GM10248 (cell line): Measurements from ENCODE around the gene SLC27A6.
"Not testable (repeated sequence)": the region's sequence is repeated elsewhere in the genome, so short reads cannot be mapped to it uniquely, and the experiment has no call there.

Experiments used
- CTCF ChIA-PET: fragments of 300-600 bp; sonication (Branson Sonifier 250); formaldehyde crosslinking; extraction: SDS; loops from one replicate; lab custom pipeline; 2021; ENCODE audit warnings: antibody characterized with exemption; lab: Yijun Ruan, JAX
- POLR2A ChIA-PET: fragments of 350-650 bp; sonication (Branson Sonifier 250); formaldehyde crosslinking; extraction: SDS; loops from one replicate; lab custom pipeline; 2020; ENCODE audit warnings: antibody characterized with exemption; lab: Yijun Ruan, JAX
- DNase-seq: peaks from one replicate; pipeline ENCODE4 v3.0.0; 2012; ENCODE audit errors: extremely low spot score
- TF ChIP-seq, protein P1 (sequence below): IDR thresholded peaks from 2 replicates; pipeline ENCODE4 v1.5.1; 2012; ENCODE audit warnings: mild to moderate bottlenecking, low read depth; ENCODE audit errors: extremely low read depth, missing control alignments, control extremely low read depth

The SLC27A6 gene

DNA sequence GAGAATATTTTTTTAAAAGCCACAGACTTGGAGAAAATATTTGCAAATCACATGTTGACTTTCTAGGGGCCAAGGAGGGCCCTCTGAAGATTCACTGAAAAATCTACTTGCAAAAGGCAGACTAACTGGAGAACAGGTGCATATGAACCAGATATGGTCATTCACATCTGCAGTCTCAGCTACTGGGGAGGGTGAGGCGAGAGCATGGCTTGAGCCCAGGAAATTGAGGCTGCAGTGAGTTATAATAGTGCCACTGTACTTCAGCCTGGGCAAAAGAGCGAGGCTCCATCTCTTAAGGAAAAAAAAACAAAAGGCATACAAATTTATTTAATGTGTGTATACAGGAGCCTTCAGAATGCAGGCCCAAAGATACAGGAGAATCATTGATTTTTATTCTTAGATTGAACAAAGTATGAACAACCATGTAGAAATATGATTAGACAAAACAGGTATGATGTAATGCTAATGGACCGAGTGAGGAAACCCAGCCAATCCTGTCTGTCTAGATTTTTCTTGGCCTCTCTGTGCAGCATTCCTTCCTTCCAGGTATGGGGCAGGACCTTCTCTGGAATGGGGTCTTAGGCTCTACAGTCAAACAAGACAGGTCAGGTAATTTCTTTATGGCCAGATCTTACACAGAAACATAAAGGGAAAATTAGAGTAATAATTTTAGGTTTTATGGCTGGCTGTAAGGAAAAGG is 15.3 kb upstream of the SLC27A6 start:
- DNase-seq = no peak
- CTCF ChIA-PET = no interaction called here
- POLR2A ChIA-PET = no interaction called here
- TF ChIP-seq, protein P1, sequence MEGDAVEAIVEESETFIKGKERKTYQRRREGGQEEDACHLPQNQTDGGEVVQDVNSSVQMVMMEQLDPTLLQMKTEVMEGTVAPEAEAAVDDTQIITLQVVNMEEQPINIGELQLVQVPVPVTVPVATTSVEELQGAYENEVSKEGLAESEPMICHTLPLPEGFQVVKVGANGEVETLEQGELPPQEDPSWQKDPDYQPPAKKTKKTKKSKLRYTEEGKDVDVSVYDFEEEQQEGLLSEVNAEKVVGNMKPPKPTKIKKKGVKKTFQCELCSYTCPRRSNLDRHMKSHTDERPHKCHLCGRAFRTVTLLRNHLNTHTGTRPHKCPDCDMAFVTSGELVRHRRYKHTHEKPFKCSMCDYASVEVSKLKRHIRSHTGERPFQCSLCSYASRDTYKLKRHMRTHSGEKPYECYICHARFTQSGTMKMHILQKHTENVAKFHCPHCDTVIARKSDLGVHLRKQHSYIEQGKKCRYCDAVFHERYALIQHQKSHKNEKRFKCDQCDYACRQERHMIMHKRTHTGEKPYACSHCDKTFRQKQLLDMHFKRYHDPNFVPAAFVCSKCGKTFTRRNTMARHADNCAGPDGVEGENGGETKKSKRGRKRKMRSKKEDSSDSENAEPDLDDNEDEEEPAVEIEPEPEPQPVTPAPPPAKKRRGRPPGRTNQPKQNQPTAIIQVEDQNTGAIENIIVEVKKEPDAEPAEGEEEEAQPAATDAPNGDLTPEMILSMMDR = no peak

DNA sequence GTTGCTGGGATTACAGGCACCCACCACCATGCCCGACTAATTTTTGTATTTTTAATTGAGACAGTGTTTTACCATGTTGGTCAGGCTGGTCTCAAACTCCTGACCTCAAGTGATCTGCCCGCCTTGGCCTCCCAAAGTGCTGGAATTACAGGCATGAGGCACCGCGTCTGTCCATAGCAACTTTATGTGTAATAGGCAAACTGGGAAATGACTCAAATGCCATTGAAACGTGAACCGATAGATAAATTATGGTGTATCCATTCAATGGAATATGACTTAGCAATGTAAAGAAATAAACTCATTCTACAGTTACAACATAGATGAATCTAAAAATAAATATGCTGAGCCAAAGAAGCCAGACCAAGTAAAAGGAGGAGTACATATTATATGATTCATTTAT is 14.0 kb upstream of the SLC27A6 start:
- CTCF ChIA-PET, DNase-seq, POLR2A ChIA-PET: not testable (repeated sequence)

DNA sequence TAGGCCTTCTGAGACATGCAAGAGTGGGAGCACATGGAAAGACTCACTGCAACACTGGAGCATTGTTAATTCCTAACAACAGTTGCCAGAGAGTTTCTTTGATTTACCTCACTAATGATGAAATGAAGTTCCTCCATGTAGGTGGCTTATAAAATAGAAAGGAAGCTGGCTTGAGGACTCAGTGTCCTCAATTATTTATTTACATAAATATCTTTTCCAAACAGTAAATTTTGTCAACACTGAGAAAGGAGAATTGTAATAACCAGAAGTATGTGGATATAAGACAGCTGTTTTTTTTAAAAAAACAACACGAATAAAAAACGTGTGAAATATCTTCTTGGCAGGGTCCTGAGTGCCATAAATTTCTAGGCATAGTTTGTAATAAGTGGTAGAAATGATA is 9.1 kb upstream of the SLC27A6 start:
- no peak for DNase-seq
- TF ChIP-seq, protein P1 = no peak
- CTCF ChIA-PET = no interaction called here
- POLR2A ChIA-PET = no interaction called here

DNA sequence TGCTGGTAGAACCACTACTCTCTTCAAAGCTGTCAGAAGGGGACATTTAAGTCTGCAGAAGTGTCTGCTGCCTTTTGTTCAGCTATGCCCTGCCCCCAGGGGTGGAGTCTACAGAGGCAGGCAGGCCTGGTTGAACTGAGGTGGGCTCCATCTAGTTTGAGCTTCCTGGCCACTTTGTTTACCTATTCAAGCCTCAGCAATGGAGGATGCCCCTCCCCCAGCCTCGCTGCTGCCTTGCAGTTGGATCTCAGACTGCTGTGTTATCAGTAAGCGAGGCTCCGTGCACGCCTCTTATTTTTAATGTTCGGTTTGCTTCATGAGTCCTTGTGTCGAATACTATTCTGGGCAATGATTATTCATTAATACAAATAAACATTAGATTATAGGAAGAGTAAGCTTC is 3.1 kb upstream of the SLC27A6 start:
- ChIA-PET POLR2A (no interaction called here), CTCF (no interaction called here)
- TF ChIP-seq, protein P1 = no peak
- DNase-seq = no peak

DNA sequence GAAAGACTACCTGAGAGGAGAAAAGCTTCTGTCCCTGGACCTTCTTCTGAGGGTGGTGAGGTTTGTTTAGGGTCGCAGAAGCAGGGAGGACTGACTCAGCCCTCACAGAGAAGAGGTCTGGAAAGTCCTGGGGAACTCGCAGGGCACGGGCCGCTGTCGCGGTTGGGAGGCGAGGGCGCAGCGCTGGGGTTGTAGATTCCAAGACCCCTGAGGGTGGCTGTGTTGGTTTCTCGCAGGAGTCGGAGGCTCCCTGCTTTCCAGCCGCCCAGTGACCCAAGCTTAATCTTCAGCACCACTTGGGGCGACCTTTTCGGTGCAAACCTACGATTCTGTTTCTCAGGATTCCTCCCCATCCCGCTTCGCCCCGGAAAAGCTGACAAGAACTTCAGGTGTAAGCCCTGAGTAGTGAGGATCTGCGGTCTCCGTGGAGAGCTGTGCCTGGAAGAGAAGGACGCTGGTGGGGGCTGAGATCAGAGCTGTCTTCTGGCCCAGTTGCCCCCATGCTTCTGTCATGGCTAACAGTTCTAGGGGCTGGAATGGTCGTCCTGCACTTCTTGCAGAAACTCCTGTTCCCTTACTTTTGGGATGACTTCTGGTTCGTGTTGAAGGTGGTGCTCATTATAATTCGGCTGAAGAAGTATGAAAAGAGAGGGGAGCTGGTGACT is 482 bp downstream of the SLC27A6 start:
- DNase-seq = no peak
- TF ChIP-seq, protein P1 = no peak
- ChIA-PET CTCF (no interaction called here), POLR2A (no interaction called here)

DNA sequence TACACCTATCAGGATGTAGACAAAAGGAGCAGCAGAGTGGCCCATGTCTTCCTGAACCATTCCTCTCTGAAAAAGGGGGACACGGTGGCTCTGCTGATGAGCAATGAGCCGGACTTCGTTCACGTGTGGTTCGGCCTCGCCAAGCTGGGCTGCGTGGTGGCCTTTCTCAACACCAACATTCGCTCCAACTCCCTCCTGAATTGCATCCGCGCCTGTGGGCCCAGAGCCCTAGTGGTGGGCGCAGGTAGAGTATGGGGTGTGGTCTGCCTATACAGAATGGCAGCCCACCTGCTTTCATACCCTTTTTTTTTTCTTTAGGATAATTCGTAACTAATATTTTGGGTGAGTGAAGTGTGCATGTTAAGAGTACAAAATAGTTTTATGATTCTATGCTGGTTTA is 1.1 kb downstream of the SLC27A6 start:
- CTCF ChIA-PET = no interaction called here
- TF ChIP-seq, protein P1 = no peak
- DNase-seq = no peak
- POLR2A ChIA-PET = no interaction called here

DNA sequence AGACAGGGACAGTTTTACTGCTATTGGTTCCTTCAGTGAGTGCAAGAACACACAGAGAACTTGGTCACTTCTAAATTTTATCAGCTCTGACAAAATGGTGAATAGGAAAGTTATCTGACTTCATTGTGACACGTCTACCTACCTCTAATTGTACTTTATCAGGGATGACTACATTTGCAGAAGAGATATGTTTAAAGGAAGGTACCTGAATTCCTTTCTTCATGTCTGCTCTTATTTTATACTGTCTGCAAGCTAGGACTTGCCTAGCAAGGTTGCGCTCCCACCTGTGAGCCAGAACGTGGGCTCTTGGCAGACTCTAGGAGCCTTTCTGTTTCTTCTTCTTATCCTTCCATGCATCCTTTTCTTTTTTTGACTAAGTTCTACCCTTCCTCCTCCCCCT is 1.6 kb downstream of the SLC27A6 start:
- TF ChIP-seq, protein P1 = no peak
- DNase-seq = no peak
- CTCF ChIA-PET = no interaction called here
- POLR2A ChIA-PET = no interaction called here
